HepG2 (cell line): ENCODE measurements around the gene KRCC1. TPM values are rescaled to one million over a fixed set of nuclear protein-coding genes. Genes with fewer than 3 reads are reported as not detected.

Experiments used
- BCL3 ChIP-seq: sonication (generic); formaldehyde crosslinking; IDR thresholded peaks from 2 replicates; pipeline ENCODE4 v1.5.1; 2020; ENCODE audit warnings: mild to moderate bottlenecking, missing genetic modification reagents, moderate library complexity
- CBX1 ChIP-seq: IDR thresholded peaks from one replicate; pipeline ENCODE4 v1.6.1; 2016; ENCODE audit warnings: antibody characterized with exemption, low read depth
- CHD2 ChIP-seq: IDR thresholded peaks from 2 replicates; pipeline ENCODE4 v1.6.1; 2011; ENCODE audit warnings: low read depth, low read length, improper control_type of control experiment
- CSRNP2 ChIP-seq: sonication (generic); formaldehyde crosslinking; conservative IDR thresholded peaks from 2 replicates; pipeline ENCODE4 v1.8.0; 2022; ENCODE audit warnings: low read depth, missing genetic modification reagents
- EED ChIP-seq: sonication (generic); formaldehyde crosslinking; IDR thresholded peaks from 2 replicates; pipeline ENCODE4 v1.5.0; 2020; ENCODE audit warnings: mild to moderate bottlenecking, missing genetic modification reagents
- FOXA3 ChIP-seq: IDR thresholded peaks from 2 replicates; pipeline ENCODE4 v1.6.1; 2016; ENCODE audit warnings: missing genetic modification reagents, missing compliant biosample characterization
- GATAD1 ChIP-seq: IDR thresholded peaks from 2 replicates; pipeline ENCODE4 v1.6.1; 2016; ENCODE audit warnings: missing genetic modification reagents, missing compliant biosample characterization
- GLI4 ChIP-seq: sonication (generic); formaldehyde crosslinking; IDR thresholded peaks from 2 replicates; pipeline ENCODE4 v1.5.1; 2020; ENCODE audit warnings: missing genetic modification reagents, mild to moderate bottlenecking, moderate library complexity, borderline replicate concordance
- HNRNPL ChIP-seq: fragments of 200-400 bp; formaldehyde crosslinking; IDR thresholded peaks from 2 replicates; pipeline ENCODE4 v1.6.1; 2017; ENCODE audit warnings: mild to moderate bottlenecking, low read depth, low read length
- KLF12 ChIP-seq: sonication (generic); formaldehyde crosslinking; IDR thresholded peaks from 2 replicates; pipeline ENCODE4 v1.4.0; 2020; ENCODE audit warnings: missing genetic modification reagents, borderline replicate concordance
- MXI1 ChIP-seq: IDR thresholded peaks from 3 replicates; pipeline ENCODE4 v1.6.1; 2012; ENCODE audit warnings: low read depth, low read length, inconsistent platforms, borderline replicate concordance
- PHF21A ChIP-seq: sonication (generic); formaldehyde crosslinking; IDR thresholded peaks from 2 replicates; pipeline ENCODE4 v1.5.0; 2020; ENCODE audit warnings: mild to moderate bottlenecking, missing genetic modification reagents
- REXO4 ChIP-seq: sonication (generic); formaldehyde crosslinking; IDR thresholded peaks from 2 replicates; pipeline ENCODE4 v1.8.0; 2022; ENCODE audit warnings: missing genetic modification reagents, mild to moderate bottlenecking, borderline replicate concordance
- SP1 ChIP-seq, 2 experiments: fragments of 450-650 bp in 1 of 2; sonication (generic) in 1 of 2; formaldehyde crosslinking in 1 of 2; IDR thresholded peaks; 2 replicates each; pipeline versions ENCODE4 v1.4.0 to v1.6.1; 2016 to 2020; ENCODE audit warnings: missing genetic modification reagents in 1 of 2
- STAG1 ChIP-seq: sonication (generic); formaldehyde crosslinking; IDR thresholded peaks from 2 replicates; pipeline ENCODE4 v1.4.0; 2020; ENCODE audit warnings: missing genetic modification reagents
- TGIF2 ChIP-seq: IDR thresholded peaks from 2 replicates; pipeline ENCODE4 v1.6.1; 2016; ENCODE audit warnings: control low read depth, missing compliant biosample characterization
- ZBTB10 ChIP-seq: sonication (generic); formaldehyde crosslinking; IDR thresholded peaks from 2 replicates; pipeline ENCODE4 v1.4.0; 2020; ENCODE audit warnings: missing genetic modification reagents, borderline replicate concordance
- ZMYM3 ChIP-seq: sonication (generic); formaldehyde crosslinking; IDR thresholded peaks from 2 replicates; pipeline ENCODE4 v1.5.1; 2020; ENCODE audit warnings: mild to moderate bottlenecking, missing genetic modification reagents
- ZNF17 ChIP-seq: sonication (generic); formaldehyde crosslinking; IDR thresholded peaks from 2 replicates; pipeline ENCODE4 v1.5.0; 2020; ENCODE audit warnings: mild to moderate bottlenecking, missing genetic modification reagents
- ZNF20 ChIP-seq: sonication (generic); formaldehyde crosslinking; IDR thresholded peaks from 2 replicates; pipeline ENCODE4 v1.4.0; 2020; ENCODE audit warnings: mild to moderate bottlenecking, moderate library complexity, missing genetic modification reagents
- ZNF3 ChIP-seq: IDR thresholded peaks from 2 replicates; pipeline ENCODE4 v1.7.0; 2017; ENCODE audit warnings: inconsistent platforms
- ZNF337 ChIP-seq: sonication (generic); formaldehyde crosslinking; IDR thresholded peaks from 2 replicates; pipeline ENCODE4 v1.5.1; 2020; ENCODE audit warnings: missing genetic modification reagents, low read depth, mild to moderate bottlenecking, borderline replicate concordance
- ZNF382 ChIP-seq: sonication (generic); formaldehyde crosslinking; IDR thresholded peaks from 2 replicates; pipeline ENCODE4 v1.5.0; 2020; ENCODE audit warnings: missing genetic modification reagents, mild to moderate bottlenecking, borderline replicate concordance
- ZNF770 ChIP-seq: sonication (generic); formaldehyde crosslinking; IDR thresholded peaks from 2 replicates; pipeline ENCODE4 v1.5.0; 2020; ENCODE audit warnings: mild to moderate bottlenecking, missing genetic modification reagents
- ZNF772 ChIP-seq: sonication (generic); formaldehyde crosslinking; IDR thresholded peaks from 2 replicates; pipeline ENCODE4 v1.5.0; 2020; ENCODE audit warnings: mild to moderate bottlenecking, missing genetic modification reagents
- polyA plus RNA-seq, 8 experiments: library from polyadenylated mRNA; depleted of rRNA in 3 of 8; stranded (reverse) in 7 of 8; unstranded in 1 of 8; fragments of >200 nt; fragmentation: Illumina TruSeq in 4 of 8; extraction: Trizol in 4 of 8; gene quantifications; 2 replicates each; pipeline versions ENCODE4 v1.2.1 to v1.2.3, GENCODE V29; 2011 to 2016; ENCODE audit warnings: low read depth in 4 of 8, missing spikeins in 1 of 8, mixed read lengths in 1 of 8; ENCODE audit not compliant: insufficient read depth in 1 of 8
- total RNA-seq, 5 experiments: library from RNA; depleted of rRNA; stranded (reverse); fragments of >200 nt; fragmentation: Illumina TruSeq; extraction: Trizol; gene quantifications; 2 replicates each; pipeline ENCODE4 v1.2.3, GENCODE V29; 2016; ENCODE audit warnings: low read depth in 1 of 5

The KRCC1 gene
- total and polyA plus RNA-seq, 2 of the 13 experiments (the other 11 are each of a cell fraction or from before 2014, with no cell fraction given) = 6.5 to 7.7 TPM

GRCh38 chr2:88054782-88055370, 707 bp downstream of the KRCC1 start (continued):
- TF ChIP-seq STAG1 (CRISPR knock-in tag) (no peak), ZNF382 (CRISPR knock-in tag) (no peak), ZNF770 (peak; percentile 99), CBX1 (no peak), CSRNP2 (no peak), SP1 (IDR thresholded peaks at IDR 0.05) (no peak), SP1 (CRISPR knock-in tag; IDR thresholded peaks at IDR 0.05) (no peak), REXO4 (CRISPR knock-in tag) (no peak), GATAD1 (CRISPR knock-in tag) (no peak), BCL3 (no peak), ZNF772 (CRISPR knock-in tag) (no peak), ZBTB10 (CRISPR knock-in tag) (no peak), MXI1 (no peak), ZMYM3 (CRISPR knock-in tag) (peak; percentile 88), EED (CRISPR knock-in tag) (no peak), PHF21A (CRISPR knock-in tag) (peak; percentile 8; the same call in 1 of the 2 replicates), KLF12 (CRISPR knock-in tag) (no peak), ZNF3 (CRISPR knock-in tag) (no peak), HNRNPL (no peak), ZNF20 (0 out of 2 replicates have a peak, but pooled peaks have one; percentile 11), CHD2 (no peak), FOXA3 (CRISPR knock-in tag) (no peak), GLI4 (CRISPR knock-in tag) (no peak), TGIF2 (CRISPR knock-in tag) (no peak), ZNF337 (CRISPR knock-in tag) (no peak), ZNF17 (CRISPR knock-in tag) (no peak)
